EL (cell line): Measurements from ENCODE around the gene GZMA.
"Not testable (repeated sequence)": the region's sequence is repeated elsewhere in the genome, so short reads cannot be mapped to it uniquely, and the experiment has no call there.

Experiments
- DNase-seq: peaks from one replicate; pipeline ENCODE4 v3.0.0-alpha.2; 2016

Gene GZMA

DNA sequence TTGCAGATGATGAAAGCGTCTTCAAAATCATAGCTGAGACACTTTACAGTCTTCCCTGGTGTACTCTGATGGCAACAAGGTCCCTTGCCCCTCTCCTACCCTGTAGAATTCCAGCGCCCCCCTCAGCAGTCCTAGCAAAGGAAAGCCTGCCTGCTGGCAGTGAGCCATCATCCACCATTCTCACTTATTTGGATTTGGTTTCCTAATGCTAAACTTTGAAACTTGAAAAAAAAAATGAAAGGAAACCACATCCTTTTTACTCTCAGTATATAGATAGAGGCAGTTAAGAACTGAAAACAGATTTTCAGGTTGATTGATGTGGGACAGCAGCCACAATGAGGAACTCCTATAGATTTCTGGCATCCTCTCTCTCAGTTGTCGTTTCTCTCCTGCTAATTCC, at the start of gene GZMA:
Gene GZMA, plus strand, starts transcription at position 299 of the 400 bp plus-strand sequence. Its CDS starts 37 bp downstream, at position 336.
- DNase-seq = no peak

DNA sequence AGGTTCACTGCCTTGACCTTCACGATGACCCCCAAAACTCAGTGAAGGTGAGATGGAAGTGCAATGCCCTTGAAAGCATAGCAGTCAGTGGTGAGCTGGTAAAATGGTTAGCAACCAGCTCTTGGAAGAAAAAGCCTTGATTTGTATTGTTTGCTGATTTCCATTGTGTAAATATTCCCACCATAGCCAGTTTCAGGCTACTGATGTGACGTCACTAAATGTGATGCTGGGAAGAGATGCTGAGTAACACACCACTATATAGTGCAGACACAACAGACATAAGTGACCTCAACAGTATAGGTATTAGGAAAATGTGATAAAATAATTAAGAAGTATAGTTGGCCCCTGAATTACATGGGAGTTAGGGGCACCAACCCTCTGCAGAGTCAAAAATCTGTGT, 47.3 kb upstream of the GZMA start:
- no peak for DNase-seq

DNA sequence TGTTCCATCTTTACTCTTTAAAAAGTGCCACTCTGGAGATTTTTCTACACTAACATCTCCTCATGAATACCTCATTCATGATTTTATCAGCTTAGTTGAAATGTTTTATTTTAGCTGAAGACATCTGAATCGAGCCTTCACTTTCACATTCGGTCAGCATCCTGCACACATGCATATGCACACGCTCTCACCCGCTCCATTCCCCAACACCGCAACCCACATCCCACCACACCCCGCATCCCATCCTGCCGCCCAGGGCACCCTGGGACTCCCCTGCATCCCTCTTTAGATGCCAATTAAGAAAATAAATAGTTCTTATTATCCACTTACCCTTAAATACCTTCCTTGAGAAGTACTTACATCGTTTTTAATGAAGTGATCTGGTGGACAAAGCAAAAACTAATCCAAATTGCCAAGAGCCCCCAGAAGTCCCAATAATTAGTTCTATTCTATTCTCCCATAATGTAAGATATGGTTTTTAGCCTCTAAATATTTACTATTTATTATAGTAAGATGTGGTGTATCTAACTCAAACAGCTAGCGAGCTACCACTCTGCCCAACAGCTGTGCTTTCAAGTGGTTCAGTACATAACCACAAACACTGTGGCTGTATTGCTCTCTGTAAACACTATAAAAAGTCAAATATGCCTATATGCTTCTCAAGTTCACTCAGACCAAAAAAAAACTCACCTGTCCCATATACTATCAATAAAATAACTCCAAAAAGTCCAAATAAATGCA, 40.2 kb upstream of the GZMA start:
- DNase-seq = no peak

DNA sequence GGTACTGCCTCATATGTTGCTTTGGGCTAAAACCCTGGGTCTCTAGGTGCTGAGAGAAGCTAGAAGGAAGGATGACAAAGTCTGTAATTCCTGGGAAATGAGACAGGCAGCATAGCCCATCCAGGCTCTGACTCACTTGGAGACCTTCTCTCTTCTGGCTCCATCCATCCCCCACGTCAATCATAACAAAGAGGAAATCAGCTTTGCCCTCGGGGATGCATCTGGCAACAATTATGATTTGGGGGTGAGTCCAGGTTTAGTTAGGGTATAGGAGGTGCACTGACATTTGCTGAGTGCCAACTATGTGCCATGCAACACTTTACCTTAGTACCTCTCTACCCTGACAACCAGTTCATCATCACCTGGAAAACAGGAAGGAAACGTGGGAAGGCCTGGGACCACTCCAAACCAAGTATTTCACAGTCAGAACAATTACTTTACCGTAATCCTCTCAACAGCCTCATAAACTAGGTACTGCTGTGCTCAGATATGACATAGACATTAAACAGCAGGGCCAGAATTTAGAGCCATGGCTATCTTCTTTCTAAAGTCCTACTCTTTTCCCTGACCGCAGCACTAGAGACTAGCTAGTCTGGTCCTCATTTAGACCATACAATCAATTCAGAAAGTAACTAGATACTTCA, 39.1 kb upstream of the GZMA start:
- DNase-seq = peak; percentile 87

DNA sequence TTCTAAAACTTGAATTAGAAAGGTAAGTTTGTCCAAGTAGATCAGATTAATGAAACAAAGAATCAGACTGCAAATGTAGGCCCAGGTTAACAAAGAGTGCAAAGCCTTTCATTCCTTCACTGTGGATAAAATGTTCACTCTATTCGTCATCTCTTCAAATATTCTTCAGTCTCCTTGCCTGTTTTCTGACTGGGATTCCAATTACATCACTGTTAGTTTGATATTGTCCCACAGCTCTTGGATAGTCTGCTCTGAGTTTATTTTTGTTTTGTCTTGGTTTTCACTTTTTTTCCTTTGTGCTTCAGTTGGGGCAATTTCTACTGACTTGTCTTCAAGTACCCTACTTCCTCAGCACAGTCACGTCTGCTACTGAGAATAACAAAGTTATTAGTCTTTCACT, 38.5 kb upstream of the GZMA start:
- peak; percentile 65 for DNase-seq

DNA sequence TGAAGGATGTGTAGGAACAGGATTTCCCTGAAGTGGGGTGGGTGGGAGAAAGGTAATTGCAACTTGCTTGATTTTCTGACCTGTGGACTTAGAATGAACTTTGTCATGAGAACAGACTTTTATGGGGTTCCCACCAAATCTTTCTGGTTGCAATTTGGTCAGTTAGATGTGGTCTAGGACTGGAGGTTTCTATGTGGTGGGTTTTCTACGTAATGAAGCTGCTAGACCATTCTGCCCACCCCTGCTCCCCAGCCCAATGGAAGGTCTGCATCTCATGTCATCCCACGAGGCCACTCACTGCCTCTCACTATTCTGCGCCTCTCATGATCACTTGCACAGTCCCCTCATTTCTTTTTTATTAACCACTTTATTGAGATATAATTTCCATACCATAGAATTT, 37.9 kb upstream of the GZMA start:
- DNase-seq = no peak

DNA sequence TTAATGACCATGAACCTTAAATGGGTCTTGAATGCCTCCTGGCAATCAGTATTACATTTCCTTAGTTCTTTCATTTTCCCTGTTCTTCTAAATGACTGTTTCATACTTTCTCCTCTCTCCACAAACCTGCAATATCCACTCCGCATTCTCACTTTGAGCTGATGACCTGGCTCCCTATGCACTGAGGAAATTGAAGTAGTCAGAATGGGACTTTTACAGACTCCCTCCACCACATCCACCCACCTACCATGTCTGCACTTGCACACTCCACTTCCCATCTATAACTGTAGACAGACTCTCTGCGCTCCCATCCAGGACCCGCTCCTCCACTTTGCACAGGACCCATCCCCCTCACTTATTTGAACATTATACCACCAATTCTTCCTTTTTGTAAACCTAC, 36.2 kb upstream of the GZMA start:
- DNase-seq = no peak

DNA sequence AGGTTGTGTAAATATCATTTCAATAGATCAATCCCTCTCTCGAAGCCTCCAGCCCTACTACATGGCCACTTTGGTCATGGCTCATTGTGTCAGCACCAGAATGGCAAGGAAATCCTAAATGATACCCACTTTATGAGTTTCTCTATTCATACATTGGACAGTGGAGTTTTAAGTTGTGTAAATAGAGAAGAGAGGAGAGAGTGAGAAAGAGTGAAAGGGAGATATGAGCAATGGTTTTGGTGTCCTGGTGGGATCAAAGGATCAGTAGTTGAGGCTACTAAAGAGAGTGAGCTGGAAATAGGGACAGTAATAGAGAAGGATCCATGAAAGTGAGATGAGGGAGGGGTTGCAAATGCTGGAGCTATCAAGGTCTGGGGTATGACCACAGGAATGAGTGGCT, 31.5 kb upstream of the GZMA start:
- no peak for DNase-seq

DNA sequence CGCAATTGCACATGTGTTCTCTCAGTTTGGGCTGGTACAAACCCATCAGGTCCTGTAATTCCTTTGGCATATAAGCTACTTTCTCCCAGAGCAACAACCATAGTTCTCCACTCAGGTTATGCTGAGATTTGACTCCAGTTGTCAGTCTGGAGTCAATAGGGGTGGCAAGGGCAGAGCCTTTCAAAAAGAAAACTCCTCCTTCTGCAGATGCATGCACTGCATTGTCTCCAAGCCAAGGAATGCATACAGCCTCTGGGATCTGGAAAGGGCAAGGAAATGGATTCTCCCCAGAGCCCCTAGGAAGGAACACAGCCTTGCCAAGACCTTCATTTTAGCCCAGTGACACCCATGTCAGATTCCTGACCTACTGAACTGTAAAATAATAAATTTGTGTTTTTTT, 31.0 kb upstream of the GZMA start:
- DNase-seq = no peak

DNA sequence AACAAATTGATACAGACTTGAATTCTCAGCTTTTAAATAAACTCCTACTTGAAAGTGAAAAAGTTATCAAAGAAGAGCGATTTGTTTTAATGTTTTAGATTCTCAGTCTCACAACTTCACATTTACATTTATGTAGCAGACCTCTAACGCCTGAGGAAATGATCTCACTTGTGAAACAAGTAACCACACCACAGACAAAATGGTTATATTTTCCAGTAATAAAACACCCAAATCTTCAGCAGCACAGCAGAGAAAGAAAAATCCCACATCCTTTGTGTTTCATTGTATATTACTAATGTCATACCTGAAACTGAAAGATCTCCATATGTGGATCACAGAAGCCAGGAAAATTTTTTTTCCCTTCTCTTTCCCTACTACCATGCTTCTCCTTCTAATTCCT, 29.8 kb upstream of the GZMA start:
- no peak for DNase-seq

DNA sequence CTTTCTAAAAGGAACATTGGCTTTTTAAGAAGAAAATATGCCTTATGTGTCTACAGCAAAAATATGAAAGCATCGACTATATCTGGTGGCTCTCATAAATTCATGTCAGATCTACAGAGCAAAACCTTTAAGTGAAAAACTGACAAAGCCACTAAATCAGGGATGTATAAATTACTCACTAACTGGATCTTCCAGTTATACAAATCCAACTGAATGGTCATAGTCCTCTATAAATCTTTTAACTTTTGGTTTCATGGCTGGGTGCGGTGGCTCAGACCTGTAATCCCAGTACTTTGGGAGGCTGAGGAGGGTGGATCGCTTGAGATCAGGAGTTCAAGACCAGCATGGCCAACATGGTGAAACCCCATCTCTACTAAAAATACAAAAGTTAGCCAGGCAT, 29.2 kb upstream of the GZMA start:
- no peak for DNase-seq

DNA sequence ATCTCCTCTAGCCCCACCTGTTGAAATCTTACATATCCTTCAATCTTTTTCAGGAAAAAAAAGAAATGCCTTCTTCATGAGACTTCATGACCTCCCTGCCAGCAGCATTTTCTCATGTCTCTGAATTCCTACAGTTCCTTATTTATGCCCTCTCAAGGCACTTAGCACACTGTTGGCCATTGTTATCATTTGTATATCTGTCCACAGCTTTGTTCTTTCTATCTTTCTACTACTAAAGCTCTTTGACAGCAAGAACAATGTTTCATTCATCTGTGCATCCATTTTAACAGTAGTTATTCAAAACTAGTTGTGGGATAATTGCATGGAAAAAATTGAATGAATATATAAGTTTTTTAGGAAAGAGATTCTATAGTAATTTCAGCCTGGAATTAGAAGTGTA, 20.9 kb upstream of the GZMA start:
- DNase-seq = no peak

DNA sequence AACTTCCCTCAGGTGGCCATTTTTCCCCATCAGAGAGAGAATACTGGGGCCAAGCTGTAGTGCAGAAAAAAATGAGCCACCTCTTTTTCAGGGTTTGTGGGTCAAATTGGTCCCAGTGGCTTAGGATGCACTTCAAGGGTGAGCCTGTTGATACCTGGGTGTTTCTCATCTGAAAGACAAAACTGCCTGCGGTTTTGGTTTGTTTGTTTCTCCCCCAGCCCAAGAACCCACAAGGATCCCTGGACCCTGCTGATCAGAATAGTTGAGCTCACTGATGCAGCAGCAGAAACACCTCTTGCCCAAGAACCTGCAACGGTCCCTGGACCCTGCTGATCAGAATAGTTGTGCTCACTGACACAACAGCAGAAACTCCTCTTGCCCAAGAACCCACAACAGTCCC, 13.1 kb upstream of the GZMA start:
- not testable (repeated sequence) for DNase-seq

DNA sequence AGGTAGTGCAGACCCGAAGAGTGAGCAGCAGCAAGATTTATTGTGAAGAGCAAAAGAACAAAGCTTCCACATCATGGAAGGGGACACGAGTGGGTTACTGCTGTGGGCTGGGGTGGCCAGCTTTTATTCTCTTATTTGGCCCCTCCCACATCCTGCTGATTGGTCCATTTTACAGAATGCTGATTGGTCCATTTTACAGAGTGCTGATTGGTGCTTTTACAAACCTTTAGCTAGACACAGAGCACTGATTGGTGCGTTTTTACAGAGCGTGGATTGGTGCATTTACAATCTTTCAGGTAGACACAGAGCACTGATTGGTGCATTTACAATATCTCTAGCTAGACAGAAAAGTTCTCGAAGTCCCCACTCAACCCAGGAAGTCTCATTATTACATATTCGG, 11.4 kb upstream of the GZMA start:
- DNase-seq = not testable (repeated sequence)

DNA sequence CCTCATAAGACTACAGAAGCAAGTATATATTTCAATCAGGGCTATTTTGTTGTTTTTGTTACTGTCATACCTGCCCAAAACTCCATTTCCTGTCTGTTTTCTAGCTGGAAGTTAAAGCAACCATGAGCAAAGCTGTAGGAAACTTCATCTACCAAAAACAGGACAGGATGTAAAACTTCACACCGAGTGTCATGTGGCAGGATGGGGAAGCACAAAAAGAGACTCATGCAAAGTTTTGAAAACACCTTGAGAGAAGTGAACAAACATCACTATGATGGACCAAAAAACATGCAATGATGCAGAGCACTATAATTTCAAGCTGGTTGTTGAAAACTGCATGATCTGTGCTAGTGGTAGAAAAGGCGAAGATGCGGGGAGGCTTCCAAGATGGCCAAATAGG, 6.3 kb upstream of the GZMA start:
- no peak for DNase-seq

DNA sequence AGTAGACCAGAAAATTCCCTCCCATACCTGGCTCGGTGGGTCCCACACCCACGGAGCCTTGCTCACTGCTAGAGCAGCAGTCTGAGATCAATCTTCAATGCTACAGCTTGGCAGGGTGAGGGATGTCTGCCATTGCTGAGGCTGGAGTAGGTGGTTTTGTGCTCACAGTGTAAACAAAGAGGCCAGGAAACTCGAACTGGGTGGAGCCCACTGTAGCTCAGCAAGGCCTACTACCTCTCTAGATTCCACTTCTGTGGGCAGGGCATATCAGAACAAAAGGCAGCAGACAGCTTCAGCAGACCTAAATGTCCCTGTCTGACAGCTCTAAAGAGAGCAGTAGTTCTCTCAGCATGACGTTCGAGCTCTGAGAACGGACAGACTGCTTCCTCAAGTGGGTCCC, 5.6 kb upstream of the GZMA start:
- DNase-seq = no peak

DNA sequence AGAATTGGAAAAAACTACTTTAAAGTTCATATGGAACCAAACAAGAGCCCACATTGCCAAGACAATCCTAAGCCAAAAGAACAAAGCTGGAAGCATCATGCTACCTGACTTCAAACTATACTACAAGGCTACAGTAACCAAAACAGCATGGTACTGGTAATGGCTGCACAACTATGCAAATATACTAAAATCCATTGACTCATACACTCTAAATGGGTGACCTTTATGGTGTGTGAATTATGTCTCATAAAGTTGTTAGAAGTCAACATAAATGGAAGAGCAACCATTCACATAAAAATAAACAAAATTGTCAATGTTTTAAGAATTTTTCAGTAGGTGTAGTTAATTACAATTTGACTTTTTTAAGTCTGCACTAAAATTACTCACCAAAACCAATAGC, 1.3 kb upstream of the GZMA start:
- DNase-seq = not testable (repeated sequence)

DNA sequence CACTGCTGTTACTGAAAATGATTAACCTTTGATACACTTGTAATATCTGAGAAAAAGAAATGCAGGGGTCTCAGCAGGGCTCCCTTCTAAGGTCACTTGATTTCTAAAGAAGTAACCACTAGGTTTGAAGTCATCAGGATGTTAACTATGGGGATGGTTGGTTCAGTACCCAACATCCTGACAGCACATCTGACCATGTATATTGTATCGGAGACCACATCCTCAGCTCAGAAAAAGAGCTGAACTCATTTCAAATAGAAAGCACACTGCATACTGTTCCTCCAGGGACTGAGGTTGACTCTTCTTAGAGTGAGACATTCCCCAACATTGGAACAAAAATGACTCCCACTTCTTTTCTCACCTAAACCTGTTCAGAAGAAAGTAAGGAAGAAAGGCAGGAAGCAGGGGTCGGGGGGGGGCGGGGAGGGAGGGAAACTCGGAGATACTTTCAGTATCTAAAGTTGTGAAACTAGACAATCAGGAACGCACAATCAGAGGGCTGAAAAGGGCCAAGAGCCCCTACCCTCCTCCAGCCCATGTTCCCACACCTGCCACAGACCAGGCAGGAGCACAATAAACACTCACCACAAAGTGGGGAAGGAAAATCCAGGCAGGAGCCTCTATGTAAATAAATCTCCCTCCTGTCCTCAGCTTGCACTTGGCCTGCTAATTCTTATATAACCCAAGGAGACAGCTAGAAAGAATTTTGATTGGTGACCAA, 730 bp upstream of the GZMA start:
- no peak for DNase-seq

DNA sequence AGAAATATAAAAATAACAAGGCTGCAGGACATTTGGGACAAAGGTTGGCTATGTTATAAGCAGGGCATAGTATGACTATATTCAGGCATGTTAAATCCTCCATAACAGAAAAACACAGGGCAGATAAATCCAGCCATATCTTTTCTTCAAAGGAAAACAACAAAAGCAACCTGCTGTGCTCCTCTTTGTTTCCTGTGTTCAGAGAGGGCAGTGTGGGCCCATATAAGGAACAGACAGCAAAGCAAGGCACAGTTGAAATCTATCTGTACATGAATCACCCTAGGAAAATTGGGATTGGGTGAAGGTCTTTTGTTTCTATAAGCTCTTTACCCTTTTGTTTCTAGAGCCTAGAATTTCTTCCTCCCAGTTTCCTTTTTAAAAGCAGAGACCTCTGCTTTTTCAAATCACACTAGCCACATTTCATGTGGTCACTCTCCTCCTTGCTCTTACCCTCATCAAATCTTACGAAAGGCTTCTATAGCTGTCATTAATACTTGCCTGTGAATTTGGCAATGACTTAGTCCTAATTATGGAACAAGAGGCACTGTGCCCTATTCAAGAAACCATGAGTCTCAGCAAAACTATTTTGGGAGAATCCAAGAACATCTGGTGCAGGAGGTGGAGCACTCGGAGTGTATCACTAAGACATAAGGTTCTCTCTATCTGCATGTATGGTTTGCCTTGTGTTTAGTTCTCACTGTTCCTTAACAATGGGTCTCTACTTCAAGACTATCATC, 1.8 kb downstream of the GZMA start:
- DNase-seq = no peak

DNA sequence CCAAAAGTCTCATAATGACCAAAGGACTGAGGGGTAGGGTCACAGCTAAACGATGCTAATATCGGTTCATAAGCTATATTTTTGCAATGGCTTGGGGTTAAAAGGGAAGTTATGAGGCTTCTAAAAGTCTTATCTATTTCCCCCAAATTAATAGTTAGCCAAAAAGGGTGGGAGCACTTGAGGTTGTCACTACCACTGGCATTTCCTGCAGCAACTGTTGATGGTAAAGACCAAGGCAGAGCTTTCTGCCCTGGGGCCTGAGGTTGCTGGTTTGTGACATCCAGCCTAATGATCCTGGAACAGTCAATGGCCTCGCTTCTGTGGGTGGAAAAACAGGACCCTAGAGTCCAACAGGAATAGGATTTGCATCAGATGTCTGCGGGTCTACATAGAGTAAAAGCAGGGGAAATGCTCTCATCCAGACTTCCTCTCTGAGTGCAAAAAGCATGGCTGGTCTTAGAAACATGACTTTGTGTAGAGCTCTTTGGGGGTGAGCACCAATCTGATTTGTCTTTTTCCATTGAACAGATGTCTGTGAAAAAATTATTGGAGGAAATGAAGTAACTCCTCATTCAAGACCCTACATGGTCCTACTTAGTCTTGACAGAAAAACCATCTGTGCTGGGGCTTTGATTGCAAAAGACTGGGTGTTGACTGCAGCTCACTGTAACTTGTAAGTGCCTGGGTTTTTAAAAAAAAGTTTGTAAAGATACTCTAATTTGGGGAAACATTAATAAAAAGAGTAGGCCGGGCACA, 2.7 kb downstream of the GZMA start:
- DNase-seq = no peak

DNA sequence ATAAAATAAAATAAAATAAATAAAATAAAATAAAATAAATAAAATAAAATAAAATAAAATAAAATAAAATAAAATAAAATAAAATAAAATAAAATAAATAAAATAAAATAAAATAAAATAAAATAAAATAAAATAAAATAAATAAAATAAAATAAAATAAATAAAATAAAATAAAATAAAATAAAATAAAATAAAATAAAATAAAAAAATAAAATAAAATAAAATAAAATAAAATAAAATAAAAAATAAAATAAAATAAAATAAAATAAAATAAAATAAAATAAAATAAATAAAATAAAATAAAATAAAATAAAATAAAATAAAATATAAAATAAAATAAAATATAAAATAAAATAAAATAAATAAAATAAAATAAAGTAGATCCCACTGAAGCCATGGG, 3.5 kb downstream of the GZMA start:
- DNase-seq = not testable (repeated sequence)

DNA sequence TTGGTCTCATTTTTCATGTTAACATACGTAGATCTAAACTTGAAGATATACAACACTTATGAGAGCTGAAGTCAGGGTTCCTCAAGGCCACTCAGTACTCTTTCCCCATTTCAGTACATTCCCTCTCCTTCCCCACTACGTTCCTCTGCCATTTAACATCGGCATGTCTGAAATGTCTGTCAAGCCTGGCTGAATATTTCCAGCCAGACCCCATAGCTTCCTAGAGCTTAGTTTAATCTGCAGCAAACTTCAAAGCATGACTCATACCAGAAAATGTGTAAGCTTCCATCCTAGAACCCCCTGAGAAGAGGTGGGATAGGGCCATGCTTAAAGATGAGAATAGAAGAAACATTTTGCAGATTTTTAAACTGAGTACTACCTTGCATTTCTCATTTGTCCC, 6.2 kb downstream of the GZMA start:
- DNase-seq = no peak

DNA sequence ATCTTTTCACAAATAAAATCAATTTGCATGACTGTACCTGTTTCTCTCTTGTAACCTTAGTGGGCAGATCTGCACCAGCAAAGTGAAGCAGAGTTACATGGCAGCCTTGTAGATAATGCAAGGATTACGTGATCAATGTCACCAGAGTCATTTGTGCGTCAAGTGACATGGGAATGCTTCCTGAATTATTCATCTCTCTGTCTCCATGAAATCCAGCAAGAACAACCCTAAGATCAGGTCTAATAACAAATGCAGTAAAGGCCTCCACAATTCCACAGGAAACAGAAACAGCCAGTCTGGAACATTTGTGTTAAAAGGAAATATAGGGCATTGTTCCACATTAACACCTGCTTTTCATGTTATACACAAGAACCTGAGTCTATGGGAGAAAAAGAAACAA, 7.8 kb downstream of the GZMA start:
- DNase-seq = no peak
